GM19025 (cell line): Measurements from ENCODE around the gene STAG1.

Source experiments
- ATAC-seq: cut with Tn5 transposase; IDR thresholded peaks from one replicate; pipeline ENCODE4 v1.9.1; 2021; ENCODE audit warnings: mild to moderate bottlenecking, low read depth, moderate library complexity; ENCODE audit not compliant: unreplicated experiment

Gene STAG1

DNA sequence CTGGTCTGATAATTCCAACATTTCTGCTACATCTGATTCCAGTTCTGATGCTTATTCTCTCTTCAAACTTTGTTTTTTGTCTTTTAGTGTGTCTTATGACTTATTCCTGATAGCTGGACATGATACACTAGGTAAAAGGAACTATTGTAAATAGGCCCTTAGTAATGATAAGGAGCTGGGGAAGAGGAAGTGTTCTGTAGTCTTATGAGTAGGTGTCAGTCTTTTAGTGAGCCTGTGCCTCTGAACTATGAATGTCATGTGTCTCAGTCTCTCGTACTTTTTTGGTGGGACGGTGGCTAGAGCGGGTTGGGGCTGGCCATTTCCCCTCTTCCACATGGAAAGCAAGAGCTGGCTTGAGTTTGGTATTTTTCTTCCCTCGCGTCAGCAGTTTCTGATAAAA lies 460.9 kb downstream of the STAG1 start:
- no peak for ATAC-seq
